Measurements from ENCODE around the gene LPP. TPM values are rescaled to one million over a fixed set of nuclear protein-coding genes. Genes with fewer than 3 reads are reported as not detected.

The LPP gene
- total and polyA plus RNA-seq, 2 of the 4 experiments (the other 2 are of a cell fraction) = 16.0 to 130 TPM

- CTCF ChIA-PET = no interaction called here
These were observed 508.8 kb downstream of the LPP start for GRCh38 chr3:188662795-188663194.

More at GRCh38 chr3:188662795-188663194, 508.8 kb downstream of the LPP start:
- H4K8ac ChIP-seq (ENCODE audit: low read depth in 2 of 2, low read length in 2 of 2) = no peak overlapping the region
- H3K56ac ChIP-seq (ENCODE audit: extremely low read depth, insufficient read depth, low read length) = no peak overlapping the region
- H2AK9ac ChIP-seq (replicated peaks; ENCODE audit: low read depth, low read length, poor library complexity) = no peak overlapping the region
- no peak overlapping the region for H3K27ac ChIP-seq (ENCODE audit: insufficient read depth, low read length)
- POLR2A ChIA-PET (ENCODE audit: unreplicated experiment) = no interaction called here
- no peaks in the 10 kb centered on the region for H3K36me3 ChIP-seq (ENCODE audit: control insufficient read depth, insufficient read depth, low read length)
- H2BK20ac ChIP-seq (ENCODE audit: low read depth, low read length) = no peak overlapping the region
- no peak overlapping the region for H3K4me2 ChIP-seq (ENCODE audit: low read depth, low read length)
- no peak overlapping the region for H3K23ac ChIP-seq (ENCODE audit: low read depth, low read length)
- no peak overlapping the region for H2BK120ac ChIP-seq (ENCODE audit: low read depth, low read length)
- H2AK5ac ChIP-seq (ENCODE audit: low read depth, low read length) = no peak overlapping the region
- DNase-seq = no peak
- H3K9me3 ChIP-seq (ENCODE audit: control insufficient read depth, insufficient read depth, low read length) = no peaks in the 10 kb centered on the region
- H3K9ac ChIP-seq (ENCODE audit: low read depth, low read length) = no peak overlapping the region
- H3K4me3 ChIP-seq (ENCODE audit: insufficient read depth, low read depth, low read length) = no peak overlapping the region
- no peak overlapping the region for H3K14ac ChIP-seq (replicated peaks; ENCODE audit: low read depth, low read length)
- no peak overlapping the region for H2BK15ac ChIP-seq (ENCODE audit: low read depth, low read length)
- peaks cover 7% of the 10 kb centered on the region for H3K9me1 ChIP-seq (ENCODE audit: insufficient read depth, low read length)
- intact Hi-C loops (cut with micrococcal nuclease) = no loop called here
- no peaks in the 10 kb centered on the region for H3K27me3 ChIP-seq (ENCODE audit: control insufficient read depth, insufficient read depth, low read length)
- no peak overlapping the region for H2AFZ ChIP-seq (replicated peaks; ENCODE audit: low read length, poor library complexity)
- H2BK5ac ChIP-seq (ENCODE audit: low read depth, low read length, poor library complexity, severe bottlenecking) = no peak overlapping the region
- 0 out of 2 replicates have a peak, but pooled peaks cover 1% of the 10 kb centered on the region for H3K4me1 ChIP-seq (ENCODE audit: control insufficient read depth, insufficient read depth, low read length)
- H3K4ac ChIP-seq (ENCODE audit: low read depth, low read length) = no peak overlapping the region
- dilution Hi-C loops (cut with HindIII; ENCODE audit: low sequenced_read_pairs, unreplicated experiment) = no loop called here
- peaks cover 18% of the 10 kb centered on the region; the same call in 1 of the 2 replicates for H4K20me1 ChIP-seq (ENCODE audit: insufficient read depth, low read length)
- no peak overlapping the region for H3K18ac ChIP-seq (ENCODE audit: low read depth, low read length)
- BruUV-seq (replicated peaks) = no TSS peak
- ATAC-seq (ENCODE audit: low read depth) = no peak
- in situ Hi-C loops (cut with MboI; ENCODE audit: low sequenced_read_pairs) = no loop called here
- no peak overlapping the region for H4K91ac ChIP-seq (ENCODE audit: insufficient read depth, low read depth, low read length)
- no peak for TF ChIP-seq RCOR1 (IDR thresholded peaks at IDR 0.05; ENCODE audit: insufficient replicate concordance, low read length)
- no peak for TF ChIP-seq CTCF (conservative IDR thresholded peaks at IDR 0.05; ENCODE audit: low read depth, low read length)
- TF ChIP-seq FOS (IDR thresholded peaks at IDR 0.05; ENCODE audit: low read depth, low read length) = no peak
- no peak for TF ChIP-seq BHLHE40 (IDR thresholded peaks at IDR 0.05; ENCODE audit: low read depth, low read length)
- no peak for TF ChIP-seq CHD1 (IDR thresholded peaks at IDR 0.05; ENCODE audit: low read depth, low read length)
- TF ChIP-seq RFX5 (IDR thresholded peaks at IDR 0.05; ENCODE audit: low read depth, low read length) = no peak
- TF ChIP-seq, protein P1, sequence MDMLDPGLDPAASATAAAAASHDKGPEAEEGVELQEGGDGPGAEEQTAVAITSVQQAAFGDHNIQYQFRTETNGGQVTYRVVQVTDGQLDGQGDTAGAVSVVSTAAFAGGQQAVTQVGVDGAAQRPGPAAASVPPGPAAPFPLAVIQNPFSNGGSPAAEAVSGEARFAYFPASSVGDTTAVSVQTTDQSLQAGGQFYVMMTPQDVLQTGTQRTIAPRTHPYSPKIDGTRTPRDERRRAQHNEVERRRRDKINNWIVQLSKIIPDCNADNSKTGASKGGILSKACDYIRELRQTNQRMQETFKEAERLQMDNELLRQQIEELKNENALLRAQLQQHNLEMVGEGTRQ (IDR thresholded peaks at IDR 0.05; ENCODE audit: low read depth, low read length) = no peak
- TF ChIP-seq CEBPB (IDR thresholded peaks at IDR 0.05; ENCODE audit: low read depth, low read length) = no peak
- TF ChIP-seq MAFK (IDR thresholded peaks at IDR 0.05; ENCODE audit: low read depth, low read length) = no peak
- TF ChIP-seq POLR2A (IDR thresholded peaks at IDR 0.05; ENCODE audit: low read depth, low read length) = no peak
- no peak for TF ChIP-seq RAD21 (IDR thresholded peaks at IDR 0.05; ENCODE audit: low read length)
- TF ChIP-seq NFE2L2 (IDR thresholded peaks at IDR 0.05; ENCODE audit: low read depth, low read length) = no peak
- TF ChIP-seq MAZ (IDR thresholded peaks at IDR 0.05; ENCODE audit: borderline replicate concordance, low read depth, low read length) = no peak
- no peak for TF ChIP-seq MXI1 (IDR thresholded peaks at IDR 0.05; ENCODE audit: borderline replicate concordance, low read depth, low read length)
- TF ChIP-seq ELK1 (IDR thresholded peaks at IDR 0.05; ENCODE audit: borderline replicate concordance, low read depth, low read length) = no peak
- TF ChIP-seq SMC3 (IDR thresholded peaks at IDR 0.05; ENCODE audit: low read depth, low read length) = no peak
- WGBS, 2 experiments (ENCODE audit: extremely low coverage in 2 of 2, insufficient read length in 1 of 2) = no CpG with 5 or more reads among the region's 2 CpGs
- H4K5ac ChIP-seq (ENCODE audit: low read depth, low read length) = no peak overlapping the region
- peaks cover 46 to 59% of the 10 kb centered on the region in 2 experiments for H3K79me1 ChIP-seq (ENCODE audit: low read depth in 1 of 2, low read length in 2 of 2)
